Measurements from ENCODE around the gene DNAI4.

DNA sequence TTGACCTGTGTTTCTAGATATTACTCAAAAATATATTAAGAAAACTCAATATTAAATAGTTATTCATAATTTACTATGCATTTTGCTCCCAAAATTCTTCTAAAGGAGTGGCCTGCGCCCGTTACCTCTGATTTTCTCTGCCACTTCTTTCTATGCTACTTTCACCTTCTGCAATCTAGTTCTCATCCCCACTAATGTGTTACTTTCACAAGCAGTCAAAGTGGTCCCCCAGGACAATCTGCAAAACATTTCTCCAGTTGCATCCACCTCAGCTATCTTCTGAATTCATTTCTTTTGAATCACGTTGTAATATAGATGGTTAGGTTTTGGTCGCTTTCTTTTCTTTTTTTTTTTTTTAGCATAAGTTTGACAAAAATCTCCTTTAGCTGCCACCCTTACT, 137.0 kb downstream of the DNAI4 start:
- TF ChIP-seq CTCF (IDR thresholded peaks at IDR 0.05) (no peak), POLR2A (IDR thresholded peaks at IDR 0.05; ENCODE audit: low read depth) (no peak), POLR2AphosphoS5 (IDR thresholded peaks at IDR 0.05) (no peak), EP300 (IDR thresholded peaks at IDR 0.05) (no peak)
